NCI-H1436 (cell line): ENCODE data around the gene SIAH2.

ENCODE experiments used
- DNase-seq: peaks from one replicate; lab custom pipeline; 2025; lab: John Stamatoyannopoulos, UW

Gene SIAH2

GRCh38 chr3:150733936-150734794 lies 28.8 kb downstream of the SIAH2 start:
- DNase-seq = no peak

- peak; percentile 9 for DNase-seq
Measured at GRCh38 chr3:150733373-150733935, 29.5 kb downstream of the SIAH2 start.

DNA sequence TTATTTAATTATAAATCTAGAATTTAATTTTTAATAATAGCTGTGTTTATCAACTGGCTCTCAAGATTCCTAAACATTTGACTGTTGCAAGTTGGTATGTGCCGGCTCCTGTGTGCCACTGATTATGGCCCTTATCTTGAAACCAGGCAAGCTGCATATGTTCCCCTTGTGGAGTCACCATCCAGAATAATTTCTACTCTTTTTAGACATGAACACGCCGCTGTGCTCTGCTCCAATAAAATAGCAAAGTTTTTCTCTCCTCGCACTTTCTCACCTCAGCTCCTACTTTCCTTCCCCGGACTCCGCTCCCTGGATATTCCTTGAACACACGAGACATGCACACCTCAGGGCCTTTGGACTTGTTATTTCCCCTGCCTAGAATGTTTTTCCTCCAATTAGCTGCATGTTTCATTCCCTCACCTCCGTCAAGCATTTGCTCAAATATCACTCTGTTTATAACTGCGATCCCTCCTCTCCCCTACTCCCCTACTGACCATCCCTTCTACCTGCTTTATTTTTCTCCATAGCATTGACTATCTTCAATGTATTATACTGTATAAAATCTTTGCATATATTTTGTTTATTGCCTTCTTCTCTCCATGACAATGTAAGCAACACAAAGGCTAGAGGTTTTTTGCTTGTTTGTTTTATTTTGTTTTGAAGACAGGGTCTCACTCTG lies 33.1 kb downstream of the SIAH2 start:
- DNase-seq = no peak

GRCh38 chr3:150727653-150728502 lies 35.1 kb downstream of the SIAH2 start:
- DNase-seq = no peak

GRCh38 chr3:150725548-150725947 lies 37.4 kb downstream of the SIAH2 start:
- no peak for DNase-seq

DNA sequence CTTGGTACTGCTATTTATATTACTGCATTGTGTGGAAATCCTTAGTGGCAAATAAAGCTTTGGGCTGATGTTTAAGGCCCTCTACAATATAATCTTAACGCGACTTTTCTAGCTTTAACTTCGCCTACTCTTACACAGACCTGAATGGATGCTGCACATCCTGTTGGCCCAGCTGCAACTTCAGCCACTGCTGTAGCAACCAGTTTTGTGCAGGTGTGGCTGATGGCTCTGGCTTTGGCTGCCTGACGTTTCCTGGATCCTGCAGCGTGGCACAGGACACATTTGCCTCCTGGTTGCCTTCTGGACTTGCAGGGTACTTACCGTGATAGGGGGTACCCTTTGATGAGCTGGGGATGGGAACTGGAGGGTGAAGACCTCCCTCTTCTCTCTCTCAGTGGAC lies 39.0 kb downstream of the SIAH2 start:
- no peak for DNase-seq

GRCh38 chr3:150722267-150722666 lies 40.7 kb downstream of the SIAH2 start:
- no peak for DNase-seq

DNA sequence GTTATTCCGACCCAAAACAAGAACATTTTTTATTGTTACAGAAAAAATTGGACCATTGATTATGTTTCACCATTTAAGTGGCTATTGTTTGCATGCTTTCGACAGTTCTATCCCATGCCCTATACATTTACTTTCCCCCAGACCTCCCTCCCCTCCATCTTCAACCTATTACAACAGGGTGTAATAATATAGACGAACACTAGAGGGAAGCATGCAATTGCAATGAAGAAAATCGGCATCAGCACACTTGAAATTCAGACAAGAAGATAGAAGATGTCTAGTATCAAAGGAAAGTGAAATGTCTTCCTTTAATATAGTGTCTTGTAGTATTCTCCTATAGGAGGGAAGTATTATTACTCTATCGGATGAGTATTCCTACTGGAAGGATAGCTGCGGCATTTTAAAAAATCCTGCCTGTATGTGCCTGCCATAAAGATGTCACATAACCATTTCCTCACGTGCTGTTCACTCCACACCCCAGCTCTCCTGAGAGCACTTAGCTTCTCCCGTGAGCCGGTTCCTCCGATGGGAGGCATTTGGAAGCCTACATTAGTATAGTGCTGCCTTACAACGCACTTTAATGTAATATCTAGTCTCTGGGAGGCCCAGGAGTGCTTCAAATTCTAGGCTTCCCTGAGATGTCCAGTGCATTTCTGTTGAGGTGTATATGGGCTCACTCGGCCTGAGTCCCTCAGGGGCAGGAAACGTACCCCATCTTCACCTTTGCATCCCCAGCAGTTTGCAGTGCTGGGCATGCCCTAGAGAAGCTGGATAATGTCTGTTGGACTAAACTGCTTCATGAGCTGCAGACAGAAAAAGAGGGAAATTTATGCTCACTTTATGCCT lies 41.5 kb downstream of the SIAH2 start:
- DNase-seq = peak; percentile 81

DNA sequence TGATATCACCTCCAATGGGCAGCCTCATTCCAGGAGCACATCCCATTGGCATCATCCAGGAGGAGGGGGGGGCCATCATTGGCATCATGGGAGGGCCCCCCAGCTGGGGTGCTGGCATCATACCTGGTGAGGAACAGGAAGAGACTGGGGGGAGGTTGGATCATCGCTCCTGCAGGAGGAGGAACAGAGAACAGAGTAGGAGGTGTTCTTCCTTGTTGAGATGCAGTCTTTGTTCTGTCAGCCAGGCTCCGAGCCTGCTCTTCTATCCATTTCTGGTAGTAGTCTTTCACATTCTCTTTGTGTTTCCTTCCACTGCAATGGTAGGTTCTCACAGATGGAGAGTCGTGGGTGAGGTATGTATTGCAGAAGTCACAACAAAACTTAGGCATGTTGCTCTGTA lies 42.5 kb downstream of the SIAH2 start:
- DNase-seq = no peak

GRCh38 chr3:150710097-150710496 lies 52.9 kb downstream of the SIAH2 start:
- no peak for DNase-seq

- peak; percentile 81 for DNase-seq
Measured at GRCh38 chr3:150703756-150704344, 59.1 kb downstream of the SIAH2 start, which contains the start of gene ERICH6. TSS of gene ERICH6 (minus strand) at chr3:150703920. CDS start at chr3:150703898, 22 bp downstream.

- DNase-seq = peak; percentile 45
Measured at GRCh38 chr3:150703299-150703755, 59.6 kb downstream of the SIAH2 start.

DNA sequence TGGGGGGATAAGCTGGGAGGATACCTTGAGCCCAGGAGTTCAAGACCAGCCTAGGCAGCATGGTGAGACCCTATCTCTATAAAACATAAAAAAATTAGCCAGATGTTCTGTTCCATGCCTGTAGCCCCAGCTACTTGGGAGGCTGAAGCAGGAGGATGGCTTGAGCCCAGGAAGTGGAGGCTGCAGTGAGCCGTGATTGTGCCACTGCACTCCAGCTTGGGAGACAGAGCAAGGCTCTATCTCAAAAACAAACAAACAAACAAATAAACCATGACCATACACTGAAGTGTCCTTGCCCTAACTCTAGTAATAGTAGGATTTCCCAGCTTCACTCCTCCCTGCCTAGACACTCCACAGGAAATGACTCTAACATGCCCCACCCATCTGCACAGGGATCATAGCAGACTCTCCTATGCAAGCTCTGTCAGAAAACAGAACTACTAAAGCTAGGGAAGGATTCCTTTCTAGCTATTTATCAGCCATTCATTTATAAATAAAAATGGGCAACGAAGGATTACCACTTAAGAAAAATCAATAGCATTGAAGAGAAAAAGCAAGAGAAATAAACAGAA lies 63.8 kb downstream of the SIAH2 start:
- DNase-seq = no peak

DNA sequence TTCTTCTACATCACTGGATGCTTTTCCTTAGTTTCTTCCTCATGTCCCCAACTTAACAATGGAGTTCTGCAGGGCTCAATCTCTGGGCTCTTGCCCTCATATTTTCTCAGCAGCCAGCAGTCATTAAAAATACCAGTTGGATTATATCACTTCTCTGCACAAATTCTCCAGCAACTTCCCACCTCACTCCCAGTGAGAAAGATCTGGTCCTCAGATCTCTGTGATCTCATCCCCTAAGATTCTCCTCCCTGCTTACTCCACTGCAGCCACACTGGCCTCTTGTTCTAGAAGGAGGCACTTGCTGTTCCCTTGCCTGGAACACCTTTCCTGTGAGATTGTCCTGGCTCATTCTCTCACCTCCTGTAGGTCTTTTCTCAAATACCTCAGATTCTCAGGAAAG lies 65.3 kb downstream of the SIAH2 start:
- DNase-seq = no peak

DNA sequence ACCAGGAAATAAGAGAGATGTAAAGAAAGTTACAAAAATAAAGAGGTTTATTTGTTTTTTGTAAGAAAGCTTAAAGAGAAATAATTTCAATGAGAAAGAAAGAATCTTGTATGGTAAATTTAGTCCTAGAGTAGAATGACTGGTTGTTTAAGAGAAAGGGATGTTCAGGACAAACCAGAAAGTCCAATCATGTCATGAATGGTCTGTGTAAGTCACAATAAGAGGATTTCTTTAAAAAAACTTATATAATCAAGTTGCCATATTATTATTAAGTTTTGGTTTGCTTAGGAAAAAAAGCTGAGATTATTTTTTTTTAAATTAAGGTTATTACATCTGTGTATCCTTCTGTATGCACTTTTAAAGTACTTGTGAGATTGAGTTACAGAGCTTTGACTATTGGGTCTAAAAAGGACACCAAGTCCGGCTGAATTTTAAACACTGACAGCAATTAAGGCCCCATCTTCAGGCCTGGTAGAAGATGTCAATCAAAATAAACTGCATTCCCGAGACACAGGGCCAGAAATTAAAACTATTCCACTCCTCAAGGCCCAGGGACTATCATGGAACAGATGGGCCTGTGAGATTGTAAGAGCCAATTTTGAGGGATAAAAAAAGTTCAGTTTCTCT lies 71.4 kb downstream of the SIAH2 start:
- DNase-seq = no peak
